ENCODE measurements around the gene CEBPA.
"Not testable (repeated sequence)": the region's sequence is repeated elsewhere in the genome, so short reads cannot be mapped to it uniquely, and the experiment has no call there.

The CEBPA gene

GRCh38 chr19:33300894-33301143 is 1.5 kb downstream of the CEBPA start:
- DNase-seq (ENCODE audit: low read depth, low spot score), result no peak

- no peak for DNase-seq (ENCODE audit: low read depth, low spot score)
Measured at GRCh38 chr19:33300009-33300893, 2.1 kb downstream of the CEBPA start.

GRCh38 chr19:33299051-33299688 is 3.2 kb downstream of the CEBPA start:
- DNase-seq (ENCODE audit: low read depth, low spot score), result no peak

- DNase-seq (ENCODE audit: low read depth, low spot score), result no peak
Measured at GRCh38 chr19:33298146-33298911, 4.0 kb downstream of the CEBPA start.

- DNase-seq (ENCODE audit: low read depth, low spot score), result no peak
Measured at GRCh38 chr19:33297401-33298145, 4.8 kb downstream of the CEBPA start.

- DNase-seq (ENCODE audit: low read depth, low spot score), result no peak
Measured at GRCh38 chr19:33296488-33296971, 5.8 kb downstream of the CEBPA start.

GRCh38 chr19:33295621-33296487 is 6.5 kb downstream of the CEBPA start:
- DNase-seq (ENCODE audit: low read depth, low spot score), result no peak

- DNase-seq (ENCODE audit: low read depth, low spot score), result not testable (repeated sequence)
Measured at GRCh38 chr19:33295046-33295445, 7.3 kb downstream of the CEBPA start.

GRCh38 chr19:33294058-33294798 is 8.1 kb downstream of the CEBPA start:
- no peak for DNase-seq (ENCODE audit: low read depth, low spot score)

GRCh38 chr19:33293255-33294057 is 8.9 kb downstream of the CEBPA start:
- DNase-seq (ENCODE audit: low read depth, low spot score), result no peak

- no peak for DNase-seq (ENCODE audit: low read depth, low spot score)
Measured at GRCh38 chr19:33292595-33293254, 9.6 kb downstream of the CEBPA start.

GRCh38 chr19:33291623-33292534 is 10.5 kb downstream of the CEBPA start:
- DNase-seq (ENCODE audit: low read depth, low spot score), result no peak

- DNase-seq (ENCODE audit: low read depth, low spot score), result no peak
Measured at GRCh38 chr19:33290956-33291622, 11.2 kb downstream of the CEBPA start.

- DNase-seq (ENCODE audit: low read depth, low spot score), result no peak
Measured at GRCh38 chr19:33290082-33290815, 12.1 kb downstream of the CEBPA start.

- DNase-seq (ENCODE audit: low read depth, low spot score), result no peak
Measured at GRCh38 chr19:33289261-33289660, 13.1 kb downstream of the CEBPA start.

- DNase-seq (ENCODE audit: low read depth, low spot score), result no peak
Measured at GRCh38 chr19:33288666-33289065, 13.7 kb downstream of the CEBPA start.

Measured in activated naive CD8-positive, alpha-beta T cell treated with anti-CD3 and anti-CD28 coated beads, Interleukin-2, amount 50 U/mL, for 16 hours (primary cell).